ENCODE results near the gene TM9SF2.

TM9SF2 gene

DNA sequence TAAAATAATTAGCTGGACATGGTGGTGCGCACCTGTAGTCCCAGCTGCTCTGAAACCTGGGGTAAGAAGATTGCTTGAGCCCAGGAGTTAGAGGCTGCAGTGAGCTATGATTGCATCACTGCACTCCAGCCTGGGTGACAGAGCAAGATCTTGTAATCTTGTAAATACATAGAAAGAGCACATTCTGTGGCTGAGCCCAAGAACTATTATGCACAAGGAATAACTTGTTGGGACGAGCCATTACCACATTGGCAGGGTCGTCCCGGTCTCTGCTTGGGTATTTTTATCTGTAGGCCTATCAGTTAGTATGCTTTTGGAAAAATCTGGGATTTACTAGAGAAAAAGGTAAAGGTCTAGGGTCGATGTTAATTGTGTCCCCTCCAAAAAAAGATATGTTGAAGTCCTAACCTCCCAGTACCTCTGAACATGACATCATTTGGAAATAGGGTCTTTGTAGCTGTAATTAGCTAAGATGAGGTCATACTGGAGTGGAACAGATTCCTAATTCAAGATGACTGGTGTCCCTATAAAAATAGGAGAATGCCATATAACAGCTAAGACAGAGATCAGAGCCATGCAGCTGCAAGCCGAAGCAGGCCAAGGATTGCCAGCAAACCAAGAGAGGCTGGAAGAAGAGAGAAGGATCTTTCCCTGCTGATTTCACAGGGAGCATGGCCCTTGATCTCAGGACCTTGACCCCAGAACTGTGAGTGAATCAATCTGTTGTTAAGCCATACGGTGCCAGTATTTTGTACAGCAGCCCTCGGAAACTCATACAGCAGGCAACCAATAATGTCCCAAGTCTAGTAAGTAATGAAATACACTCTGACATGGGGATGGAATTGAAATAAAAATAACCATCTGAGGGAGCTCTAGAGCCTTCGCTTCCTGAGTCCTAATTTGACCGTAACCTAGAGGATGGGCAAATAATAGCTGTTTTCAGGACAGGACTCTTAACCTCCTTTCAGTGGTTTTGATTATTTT lies 77.0 kb downstream of the TM9SF2 start (continued):
- TF ChIP-seq, protein P1, sequence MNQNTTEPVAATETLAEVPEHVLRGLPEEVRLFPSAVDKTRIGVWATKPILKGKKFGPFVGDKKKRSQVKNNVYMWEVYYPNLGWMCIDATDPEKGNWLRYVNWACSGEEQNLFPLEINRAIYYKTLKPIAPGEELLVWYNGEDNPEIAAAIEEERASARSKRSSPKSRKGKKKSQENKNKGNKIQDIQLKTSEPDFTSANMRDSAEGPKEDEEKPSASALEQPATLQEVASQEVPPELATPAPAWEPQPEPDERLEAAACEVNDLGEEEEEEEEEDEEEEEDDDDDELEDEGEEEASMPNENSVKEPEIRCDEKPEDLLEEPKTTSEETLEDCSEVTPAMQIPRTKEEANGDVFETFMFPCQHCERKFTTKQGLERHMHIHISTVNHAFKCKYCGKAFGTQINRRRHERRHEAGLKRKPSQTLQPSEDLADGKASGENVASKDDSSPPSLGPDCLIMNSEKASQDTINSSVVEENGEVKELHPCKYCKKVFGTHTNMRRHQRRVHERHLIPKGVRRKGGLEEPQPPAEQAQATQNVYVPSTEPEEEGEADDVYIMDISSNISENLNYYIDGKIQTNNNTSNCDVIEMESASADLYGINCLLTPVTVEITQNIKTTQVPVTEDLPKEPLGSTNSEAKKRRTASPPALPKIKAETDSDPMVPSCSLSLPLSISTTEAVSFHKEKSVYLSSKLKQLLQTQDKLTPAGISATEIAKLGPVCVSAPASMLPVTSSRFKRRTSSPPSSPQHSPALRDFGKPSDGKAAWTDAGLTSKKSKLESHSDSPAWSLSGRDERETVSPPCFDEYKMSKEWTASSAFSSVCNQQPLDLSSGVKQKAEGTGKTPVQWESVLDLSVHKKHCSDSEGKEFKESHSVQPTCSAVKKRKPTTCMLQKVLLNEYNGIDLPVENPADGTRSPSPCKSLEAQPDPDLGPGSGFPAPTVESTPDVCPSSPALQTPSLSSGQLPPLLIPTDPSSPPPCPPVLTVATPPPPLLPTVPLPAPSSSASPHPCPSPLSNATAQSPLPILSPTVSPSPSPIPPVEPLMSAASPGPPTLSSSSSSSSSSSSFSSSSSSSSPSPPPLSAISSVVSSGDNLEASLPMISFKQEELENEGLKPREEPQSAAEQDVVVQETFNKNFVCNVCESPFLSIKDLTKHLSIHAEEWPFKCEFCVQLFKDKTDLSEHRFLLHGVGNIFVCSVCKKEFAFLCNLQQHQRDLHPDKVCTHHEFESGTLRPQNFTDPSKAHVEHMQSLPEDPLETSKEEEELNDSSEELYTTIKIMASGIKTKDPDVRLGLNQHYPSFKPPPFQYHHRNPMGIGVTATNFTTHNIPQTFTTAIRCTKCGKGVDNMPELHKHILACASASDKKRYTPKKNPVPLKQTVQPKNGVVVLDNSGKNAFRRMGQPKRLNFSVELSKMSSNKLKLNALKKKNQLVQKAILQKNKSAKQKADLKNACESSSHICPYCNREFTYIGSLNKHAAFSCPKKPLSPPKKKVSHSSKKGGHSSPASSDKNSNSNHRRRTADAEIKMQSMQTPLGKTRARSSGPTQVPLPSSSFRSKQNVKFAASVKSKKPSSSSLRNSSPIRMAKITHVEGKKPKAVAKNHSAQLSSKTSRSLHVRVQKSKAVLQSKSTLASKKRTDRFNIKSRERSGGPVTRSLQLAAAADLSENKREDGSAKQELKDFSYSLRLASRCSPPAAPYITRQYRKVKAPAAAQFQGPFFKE (tag by site-specific recombination; IDR thresholded peaks at IDR 0.05; ENCODE audit: borderline replicate concordance) = no peak
- TF ChIP-seq ZNF121 (tag by site-specific recombination; IDR thresholded peaks at IDR 0.05) = 0 out of 2 replicates have a peak, but pooled peaks have one; percentile 2
- TF ChIP-seq ZFP3 (tag by site-specific recombination; IDR thresholded peaks at IDR 0.05; ENCODE audit: low read depth) = no peak
- 0 out of 2 replicates have a peak, but pooled peaks have one; percentile 52 for TF ChIP-seq SCRT2 (tag by site-specific recombination; IDR thresholded peaks at IDR 0.05)
- TF ChIP-seq SP7 (tag by site-specific recombination; IDR thresholded peaks at IDR 0.05) = peak; percentile 81
- no peak for TF ChIP-seq ZNF132 (tag by site-specific recombination; IDR thresholded peaks at IDR 0.05; ENCODE audit: borderline replicate concordance)
- peak; percentile 21; the same call in 1 of the 2 replicates for TF ChIP-seq ZNF184 (tag by site-specific recombination; IDR thresholded peaks at IDR 0.05)
- TF ChIP-seq ZNF366 (tag by site-specific recombination; conservative IDR thresholded peaks at IDR 0.05) = 0 out of 2 replicates have a peak, but pooled peaks have one; percentile 32
- 0 out of 2 replicates have a peak, but pooled peaks have one; percentile 31 for TF ChIP-seq ZNF324 (tag by site-specific recombination; IDR thresholded peaks at IDR 0.05)
- TF ChIP-seq ZNF660 (tag by site-specific recombination; IDR thresholded peaks at IDR 0.05) = peak; percentile 51; the same call in 1 of the 2 replicates
- no peak for TF ChIP-seq SETDB1 (IDR thresholded peaks at IDR 0.05; ENCODE audit: insufficient read length, low read length)
- TF ChIP-seq OVOL3 (tag by site-specific recombination; IDR thresholded peaks at IDR 0.05) = no peak
- peak; percentile 27; the same call in 1 of the 2 replicates for TF ChIP-seq ZNF558 (tag by site-specific recombination; IDR thresholded peaks at IDR 0.05)
- TF ChIP-seq ZBTB21 (tag by site-specific recombination; IDR thresholded peaks at IDR 0.05) = peak; percentile 88

DNA sequence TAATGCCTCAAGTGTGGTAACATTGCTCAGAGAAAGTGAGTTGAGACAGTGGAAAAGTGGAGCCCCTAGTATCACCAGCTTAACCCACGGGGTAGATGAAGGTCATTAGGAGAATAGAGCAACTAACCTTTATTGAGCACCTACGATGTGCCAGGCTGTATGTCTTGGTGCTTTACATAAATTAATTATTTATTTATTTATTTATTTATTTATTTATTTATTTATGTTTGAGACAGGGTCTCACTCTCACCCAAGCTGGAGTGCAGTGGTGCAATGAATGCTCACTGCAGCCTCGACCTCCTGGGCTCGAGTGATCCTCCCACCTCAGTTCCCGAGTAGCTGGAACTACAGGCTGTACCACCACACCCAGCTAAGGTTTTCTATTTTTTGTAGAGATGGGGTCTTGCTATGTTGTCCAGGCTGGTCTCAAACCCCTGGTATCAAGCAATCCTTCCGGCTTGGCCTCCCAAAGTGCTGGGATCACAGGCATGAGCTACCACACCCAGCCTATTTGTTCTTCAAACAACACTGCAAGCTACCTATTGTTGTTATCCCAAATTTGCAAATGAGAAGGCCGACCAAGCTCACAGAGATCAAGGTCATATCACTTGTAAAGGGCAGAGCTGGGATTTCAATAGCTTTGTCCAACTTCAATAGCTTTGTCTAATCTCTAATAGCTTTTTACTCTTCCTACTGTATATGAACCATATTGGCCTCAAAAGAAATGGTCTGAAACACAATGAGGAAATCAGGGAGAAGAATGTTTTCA lies 79.4 kb downstream of the TM9SF2 start:
- no peaks in the 10 kb centered on the region for H3K4me1 ChIP-seq (ENCODE audit: control insufficient read depth, insufficient read depth, low read length)
- ChIA-PET CTCF (interaction anchor here (0.6 to 1.1 kb wide), 2 partner anchors 37 to 139 kb away, joined by 3 read pairs; no protein-coding TSS in a partner anchor), POLR2A (no interaction called here)
- no peak overlapping the region for H3K27ac ChIP-seq (ENCODE audit: extremely low read depth, low read depth, low read length)
- no peaks in the 10 kb centered on the region for H3K9me3 ChIP-seq (ENCODE audit: control insufficient read depth, insufficient read depth, low read depth, low read length)
- no peaks in the 10 kb centered on the region for H3K36me3 ChIP-seq (ENCODE audit: control insufficient read depth in 2 of 2, insufficient read depth in 1 of 2, low read length in 2 of 2)
- no peak overlapping the region for H3K4me3 ChIP-seq (ENCODE audit: low read depth, low read length)
- TF ChIP-seq KLF8 (tag by site-specific recombination; IDR thresholded peaks at IDR 0.05) = no peak
- 0 out of 2 replicates have a peak, but pooled peaks have one; percentile 26 for TF ChIP-seq ZNF664 (tag by site-specific recombination; IDR thresholded peaks at IDR 0.05)
- no peak for TF ChIP-seq ZNF549 (tag by site-specific recombination; IDR thresholded peaks at IDR 0.05)
- no peak for TF ChIP-seq ZNF37A (tag by site-specific recombination; IDR thresholded peaks at IDR 0.05)
- TF ChIP-seq ZNF791 (tag by site-specific recombination; IDR thresholded peaks at IDR 0.05) = no peak
- TF ChIP-seq, protein P2, sequence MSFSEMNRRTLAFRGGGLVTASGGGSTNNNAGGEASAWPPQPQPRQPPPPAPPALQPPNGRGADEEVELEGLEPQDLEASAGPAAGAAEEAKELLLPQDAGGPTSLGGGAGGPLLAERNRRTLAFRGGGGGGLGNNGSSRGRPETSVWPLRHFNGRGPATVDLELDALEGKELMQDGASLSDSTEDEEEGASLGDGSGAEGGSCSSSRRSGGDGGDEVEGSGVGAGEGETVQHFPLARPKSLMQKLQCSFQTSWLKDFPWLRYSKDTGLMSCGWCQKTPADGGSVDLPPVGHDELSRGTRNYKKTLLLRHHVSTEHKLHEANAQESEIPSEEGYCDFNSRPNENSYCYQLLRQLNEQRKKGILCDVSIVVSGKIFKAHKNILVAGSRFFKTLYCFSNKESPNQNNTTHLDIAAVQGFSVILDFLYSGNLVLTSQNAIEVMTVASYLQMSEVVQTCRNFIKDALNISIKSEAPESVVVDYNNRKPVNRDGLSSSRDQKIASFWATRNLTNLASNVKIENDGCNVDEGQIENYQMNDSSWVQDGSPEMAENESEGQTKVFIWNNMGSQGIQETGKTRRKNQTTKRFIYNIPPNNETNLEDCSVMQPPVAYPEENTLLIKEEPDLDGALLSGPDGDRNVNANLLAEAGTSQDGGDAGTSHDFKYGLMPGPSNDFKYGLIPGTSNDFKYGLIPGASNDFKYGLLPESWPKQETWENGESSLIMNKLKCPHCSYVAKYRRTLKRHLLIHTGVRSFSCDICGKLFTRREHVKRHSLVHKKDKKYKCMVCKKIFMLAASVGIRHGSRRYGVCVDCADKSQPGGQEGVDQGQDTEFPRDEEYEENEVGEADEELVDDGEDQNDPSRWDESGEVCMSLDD (tag by site-specific recombination; IDR thresholded peaks at IDR 0.05) = no peak
- TF ChIP-seq ZNF777 (tag by site-specific recombination; IDR thresholded peaks at IDR 0.05; ENCODE audit: borderline replicate concordance) = no peak
- peak; percentile 89 for TF ChIP-seq ZNF394 (tag by site-specific recombination; IDR thresholded peaks at IDR 0.05; ENCODE audit: borderline replicate concordance)
- TF ChIP-seq YY2 (tag by site-specific recombination; IDR thresholded peaks at IDR 0.05) = no peak
- peak; percentile 65; the same call in 1 of the 2 replicates for TF ChIP-seq ZNF558 (tag by site-specific recombination; IDR thresholded peaks at IDR 0.05)
- no peak for TF ChIP-seq HOXD13 (CRISPR knock-in tag; IDR thresholded peaks at IDR 0.05; ENCODE audit: borderline replicate concordance)
- TF ChIP-seq OSR2 (tag by site-specific recombination; IDR thresholded peaks at IDR 0.05) = no peak
- TF ChIP-seq ZNF324 (tag by site-specific recombination; IDR thresholded peaks at IDR 0.05) = no peak
- TF ChIP-seq ZNF585B (tag by site-specific recombination; IDR thresholded peaks at IDR 0.05) = no peak
- TF ChIP-seq ZNF473 (tag by site-specific recombination; IDR thresholded peaks at IDR 0.05) = no peak
